WERI-Rb-1 (cell line): Measurements from ENCODE around the gene TIGD2.

Source experiments
- DNase-seq: peaks from one replicate; pipeline ENCODE4 v3.0.0-alpha.2; 2020
- H3K27ac ChIP-seq: fragments of 250-450 bp; sonication (Bioruptor Pico); 2 replicates; pipeline ENCODE4 v1.5.1; 2020; ENCODE audit warnings: mild to moderate bottlenecking, moderate library complexity
- H3K27me3 ChIP-seq: fragments of 250-450 bp; sonication (Bioruptor Pico); 2 replicates; pipeline ENCODE4 v1.5.1; 2021; ENCODE audit warnings: mild to moderate bottlenecking, low read depth, moderate library complexity; ENCODE audit not compliant: insufficient read depth, severe bottlenecking
- H3K36me3 ChIP-seq: fragments of 250-450 bp; sonication (Bioruptor Pico); 2 replicates; pipeline ENCODE4 v1.5.1; 2020; ENCODE audit warnings: mild to moderate bottlenecking, moderate library complexity
- H3K4me3 ChIP-seq: 2 replicates; pipeline ENCODE4 v1.5.1; 2011; ENCODE audit warnings: low read depth, mild to moderate bottlenecking, control low read depth, low read length
- H3K9me3 ChIP-seq: fragments of 250-450 bp; sonication (Bioruptor Pico); 2 replicates; pipeline ENCODE4 v1.5.1; 2021; ENCODE audit warnings: mild to moderate bottlenecking, moderate library complexity; ENCODE audit not compliant: severe bottlenecking
- CTCF ChIP-seq: IDR thresholded peaks from 2 replicates; pipeline ENCODE4 v1.5.1; 2011; ENCODE audit warnings: low read depth, mild to moderate bottlenecking, control low read depth, inconsistent platforms, low read length

The TIGD2 gene

DNA sequence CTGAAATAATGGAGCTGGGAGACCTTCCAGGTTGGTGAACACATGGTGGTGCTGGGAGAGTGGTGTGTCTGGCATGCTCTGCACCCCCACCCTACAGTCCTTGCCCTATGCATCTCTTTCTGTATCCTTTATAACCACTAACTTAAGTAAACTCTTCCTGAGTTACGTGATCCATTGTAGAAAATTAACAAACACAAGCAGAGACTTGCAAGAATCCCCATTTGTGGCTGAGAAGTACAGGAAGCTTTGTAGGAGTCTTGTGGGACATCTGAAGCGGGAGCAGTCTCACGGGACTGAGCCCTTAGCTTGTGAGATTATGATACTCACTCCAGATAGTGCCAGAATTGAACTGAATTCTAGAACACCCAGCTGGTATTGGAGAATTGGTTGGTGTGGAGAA lies 40.0 kb upstream of the TIGD2 start:
- Histone ChIP-seq H3K36me3 (no peaks in the 10 kb centered on the region), H3K27ac (no peak overlapping the region), H3K9me3 (no peaks in the 10 kb centered on the region), H3K27me3 (no peaks in the 10 kb centered on the region), H3K4me3 (no peak overlapping the region)
- DNase-seq, result no peak
- no peak for TF ChIP-seq CTCF

GRCh38 chr4:89072921-89073320 lies 38.4 kb upstream of the TIGD2 start:
- no peak overlapping the region for H3K4me3 ChIP-seq
- DNase-seq, result no peak
- no peaks in the 10 kb centered on the region for H3K36me3 ChIP-seq
- H3K9me3 ChIP-seq, result peaks cover 10% of the 10 kb centered on the region
- no peaks in the 10 kb centered on the region for H3K27me3 ChIP-seq
- TF ChIP-seq CTCF, result no peak
- H3K27ac ChIP-seq, result no peak overlapping the region

DNA sequence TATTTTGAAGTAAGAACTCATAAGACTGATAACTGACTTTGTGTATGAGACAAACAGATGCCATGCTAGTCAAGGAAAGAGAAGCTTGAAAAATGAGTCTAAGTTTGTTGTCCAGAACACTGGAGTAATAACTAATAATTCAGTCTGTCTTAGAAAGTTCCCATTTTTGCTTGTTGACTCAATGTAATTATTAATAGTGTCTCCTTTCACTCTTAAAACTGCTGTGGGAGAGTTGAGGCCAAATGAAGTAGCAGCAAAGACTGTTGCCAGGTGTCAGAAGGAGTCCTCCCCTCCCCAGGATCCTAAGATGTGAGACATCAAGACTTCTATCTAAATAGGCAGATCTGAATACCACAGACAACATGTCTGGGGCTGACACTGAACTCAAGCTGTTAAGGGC lies 33.6 kb upstream of the TIGD2 start:
- H3K27ac ChIP-seq, result no peak overlapping the region
- no peak for DNase-seq
- H3K27me3 ChIP-seq, result no peaks in the 10 kb centered on the region
- H3K4me3 ChIP-seq, result no peak overlapping the region
- no peak for TF ChIP-seq CTCF
- H3K36me3 ChIP-seq, result no peaks in the 10 kb centered on the region
- H3K9me3 ChIP-seq, result peaks cover 20% of the 10 kb centered on the region

DNA sequence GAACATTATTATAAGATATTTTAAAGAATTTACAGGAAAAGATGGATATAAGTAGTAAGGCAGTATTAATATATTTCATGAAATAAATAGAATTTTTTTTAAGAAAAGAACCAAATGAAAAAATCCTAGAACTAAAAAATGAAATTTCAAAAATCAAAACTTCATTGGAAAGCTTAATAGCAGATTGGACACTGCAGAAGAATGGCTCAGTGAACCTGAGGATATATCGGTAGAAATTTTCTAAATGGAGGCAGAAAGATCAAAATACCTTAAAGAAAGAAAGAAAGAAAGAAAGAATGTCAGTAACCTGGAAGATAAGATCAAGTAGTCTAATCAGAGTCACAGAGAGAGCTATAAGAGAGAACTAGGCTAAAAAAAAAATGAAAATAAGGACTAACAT lies 33.0 kb upstream of the TIGD2 start:
- no peak for DNase-seq
- no peaks in the 10 kb centered on the region for H3K27me3 ChIP-seq
- no peaks in the 10 kb centered on the region for H3K36me3 ChIP-seq
- no peak for TF ChIP-seq CTCF
- H3K4me3 ChIP-seq, result no peak overlapping the region
- no peak overlapping the region for H3K27ac ChIP-seq
- H3K9me3 ChIP-seq, result peaks cover 22% of the 10 kb centered on the region

DNA sequence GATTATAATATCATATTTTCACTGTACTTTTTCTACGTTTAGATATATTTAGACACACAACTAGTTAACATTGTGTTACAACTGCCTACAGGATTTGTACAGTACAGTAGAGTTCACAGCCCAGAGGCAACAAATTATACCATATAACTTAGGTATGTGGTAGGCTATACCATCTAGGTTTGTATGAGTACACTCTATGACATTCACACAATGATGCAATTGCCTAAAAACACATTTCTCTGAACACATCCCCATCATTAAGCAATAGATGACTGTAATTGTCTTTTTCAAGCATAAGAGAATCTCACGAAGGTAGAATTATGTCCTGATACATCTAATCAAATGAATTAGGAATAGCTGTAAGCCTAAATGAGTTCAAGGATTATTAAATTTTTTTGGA lies 12.3 kb upstream of the TIGD2 start:
- Histone ChIP-seq H3K27me3 (no peaks in the 10 kb centered on the region), H3K27ac (no peak overlapping the region), H3K36me3 (no peaks in the 10 kb centered on the region), H3K4me3 (no peak overlapping the region), H3K9me3 (no peaks in the 10 kb centered on the region)
- DNase-seq, result no peak
- no peak for TF ChIP-seq CTCF

GRCh38 chr4:89099471-89099870 lies 11.9 kb upstream of the TIGD2 start:
- DNase-seq, result no peak

More at GRCh38 chr4:89099471-89099870, 11.9 kb upstream of the TIGD2 start:
- no peaks in the 10 kb centered on the region for H3K9me3 ChIP-seq
- no peaks in the 10 kb centered on the region for H3K27me3 ChIP-seq
- H3K27ac ChIP-seq, result no peak overlapping the region
- no peaks in the 10 kb centered on the region for H3K36me3 ChIP-seq
- no peak overlapping the region for H3K4me3 ChIP-seq
- no peak for TF ChIP-seq CTCF
